ENCODE results near the gene OSTF1. TPM values are rescaled to one million over a fixed set of nuclear protein-coding genes. Genes with fewer than 3 reads are reported as not detected.

Gene OSTF1
- total and polyA plus RNA-seq, 2 experiments from 2014 or later = 15.6 to 24.0 TPM

- no peaks in the 10 kb centered on the region for H3K27me3 ChIP-seq (ENCODE audit: insufficient read depth)
- no peaks in the 10 kb centered on the region for H3K36me3 Mint-ChIP-seq (ENCODE audit: low read depth)
- ATAC-seq (no peak), DNase-seq (ENCODE audit: low spot score) (no peak)
- no peak overlapping the region for H3K27ac ChIP-seq (ENCODE audit: low read depth)
- H2AFZ ChIP-seq = peak overlapping the region; percentile 29; the same call in 1 of the 2 replicates
- H3K4me3 Mint-ChIP-seq = no peak overlapping the region
- no peaks in the 10 kb centered on the region for H3K36me3 ChIP-seq (ENCODE audit: insufficient read depth)
- no peaks in the 10 kb centered on the region for H3K79me2 ChIP-seq (replicated peaks; ENCODE audit: insufficient read depth)
- no peaks in the 10 kb centered on the region for H3F3A ChIP-seq (replicated peaks; ENCODE audit: low read depth)
- no peaks in the 10 kb centered on the region for H3K9me3 Mint-ChIP-seq
- TF ChIP-seq ETS1 (IDR thresholded peaks at IDR 0.05) (no peak), JUNB (IDR thresholded peaks at IDR 0.05; ENCODE audit: unreplicated experiment) (no peak), CTCF (conservative IDR thresholded peaks at IDR 0.05; ENCODE audit: low read depth in 2 of 2) (no peak), ZNF114 (CRISPR knock-in tag; IDR thresholded peaks at IDR 0.05) (no peak), CREB1 (CRISPR knock-in tag; IDR thresholded peaks at IDR 0.05; ENCODE audit: low read depth) (no peak)
- no peak overlapping the region for H3K4me3 ChIP-seq
- no peaks in the 10 kb centered on the region for H3K9me2 ChIP-seq (ENCODE audit: insufficient read depth)
- no peaks in the 10 kb centered on the region for H4K20me1 ChIP-seq (replicated peaks; ENCODE audit: insufficient read depth)
- H3K4me2 ChIP-seq = no peak overlapping the region
- no peaks in the 10 kb centered on the region for H3K4me1 ChIP-seq (ENCODE audit: insufficient read depth)
- H3K27me3 Mint-ChIP-seq (ENCODE audit: insufficient read depth, low read depth, poor library complexity) = peaks cover 4% of the 10 kb centered on the region
- H3K27ac Mint-ChIP-seq = no peak overlapping the region
- H3K4me1 Mint-ChIP-seq = no peaks in the 10 kb centered on the region
Observed at GRCh38 chr9:75181750-75182149, 93.4 kb downstream of the OSTF1 start.

GRCh38 chr9:75183306-75183705, 95.0 kb downstream of the OSTF1 start:
- Histone ChIP-seq H2AFZ (no peak overlapping the region), H3K4me1 (ENCODE audit: insufficient read depth) (no peaks in the 10 kb centered on the region), H4K20me1 (replicated peaks; ENCODE audit: insufficient read depth) (no peaks in the 10 kb centered on the region), H3F3A (replicated peaks; ENCODE audit: low read depth) (no peaks in the 10 kb centered on the region), H3K27ac (ENCODE audit: low read depth) (no peak overlapping the region), H3K4me3 (no peak overlapping the region), H3K4me2 (no peak overlapping the region), H3K9me2 (ENCODE audit: insufficient read depth) (no peaks in the 10 kb centered on the region), H3K27me3 (ENCODE audit: insufficient read depth) (no peaks in the 10 kb centered on the region), H3K79me2 (replicated peaks; ENCODE audit: insufficient read depth) (no peaks in the 10 kb centered on the region), H3K36me3 (ENCODE audit: insufficient read depth) (no peaks in the 10 kb centered on the region)
- DNase-seq (ENCODE audit: low spot score) (no peak), ATAC-seq (no peak)
- no peak overlapping the region for H3K4me3 Mint-ChIP-seq
- no peak overlapping the region for H3K27ac Mint-ChIP-seq
- no peaks in the 10 kb centered on the region for H3K4me1 Mint-ChIP-seq
- H3K27me3 Mint-ChIP-seq (ENCODE audit: insufficient read depth, low read depth, poor library complexity) = peaks cover 2% of the 10 kb centered on the region
- H3K9me3 Mint-ChIP-seq = no peaks in the 10 kb centered on the region
- H3K36me3 Mint-ChIP-seq (ENCODE audit: low read depth) = no peaks in the 10 kb centered on the region
- TF ChIP-seq EZH2 (IDR thresholded peaks at IDR 0.05; ENCODE audit: low read depth, unreplicated experiment) (no peak), CREB1 (CRISPR knock-in tag; IDR thresholded peaks at IDR 0.05; ENCODE audit: low read depth) (no peak), ZNF114 (CRISPR knock-in tag; IDR thresholded peaks at IDR 0.05) (no peak), JUNB (IDR thresholded peaks at IDR 0.05; ENCODE audit: unreplicated experiment) (no peak), STAT1 (IDR thresholded peaks at IDR 0.05; ENCODE audit: unreplicated experiment) (no peak), ZNF462 (CRISPR knock-in tag; IDR thresholded peaks at IDR 0.05) (no peak)
- TF ChIP-seq, protein P1, sequence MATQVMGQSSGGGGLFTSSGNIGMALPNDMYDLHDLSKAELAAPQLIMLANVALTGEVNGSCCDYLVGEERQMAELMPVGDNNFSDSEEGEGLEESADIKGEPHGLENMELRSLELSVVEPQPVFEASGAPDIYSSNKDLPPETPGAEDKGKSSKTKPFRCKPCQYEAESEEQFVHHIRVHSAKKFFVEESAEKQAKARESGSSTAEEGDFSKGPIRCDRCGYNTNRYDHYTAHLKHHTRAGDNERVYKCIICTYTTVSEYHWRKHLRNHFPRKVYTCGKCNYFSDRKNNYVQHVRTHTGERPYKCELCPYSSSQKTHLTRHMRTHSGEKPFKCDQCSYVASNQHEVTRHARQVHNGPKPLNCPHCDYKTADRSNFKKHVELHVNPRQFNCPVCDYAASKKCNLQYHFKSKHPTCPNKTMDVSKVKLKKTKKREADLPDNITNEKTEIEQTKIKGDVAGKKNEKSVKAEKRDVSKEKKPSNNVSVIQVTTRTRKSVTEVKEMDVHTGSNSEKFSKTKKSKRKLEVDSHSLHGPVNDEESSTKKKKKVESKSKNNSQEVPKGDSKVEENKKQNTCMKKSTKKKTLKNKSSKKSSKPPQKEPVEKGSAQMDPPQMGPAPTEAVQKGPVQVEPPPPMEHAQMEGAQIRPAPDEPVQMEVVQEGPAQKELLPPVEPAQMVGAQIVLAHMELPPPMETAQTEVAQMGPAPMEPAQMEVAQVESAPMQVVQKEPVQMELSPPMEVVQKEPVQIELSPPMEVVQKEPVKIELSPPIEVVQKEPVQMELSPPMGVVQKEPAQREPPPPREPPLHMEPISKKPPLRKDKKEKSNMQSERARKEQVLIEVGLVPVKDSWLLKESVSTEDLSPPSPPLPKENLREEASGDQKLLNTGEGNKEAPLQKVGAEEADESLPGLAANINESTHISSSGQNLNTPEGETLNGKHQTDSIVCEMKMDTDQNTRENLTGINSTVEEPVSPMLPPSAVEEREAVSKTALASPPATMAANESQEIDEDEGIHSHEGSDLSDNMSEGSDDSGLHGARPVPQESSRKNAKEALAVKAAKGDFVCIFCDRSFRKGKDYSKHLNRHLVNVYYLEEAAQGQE (IDR thresholded peaks at IDR 0.05; ENCODE audit: unreplicated experiment) = no peak
